Measurements from ENCODE around the gene KCNE4.

Gene KCNE4, protein sequence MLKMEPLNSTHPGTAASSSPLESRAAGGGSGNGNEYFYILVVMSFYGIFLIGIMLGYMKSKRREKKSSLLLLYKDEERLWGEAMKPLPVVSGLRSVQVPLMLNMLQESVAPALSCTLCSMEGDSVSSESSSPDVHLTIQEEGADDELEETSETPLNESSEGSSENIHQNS

DNA sequence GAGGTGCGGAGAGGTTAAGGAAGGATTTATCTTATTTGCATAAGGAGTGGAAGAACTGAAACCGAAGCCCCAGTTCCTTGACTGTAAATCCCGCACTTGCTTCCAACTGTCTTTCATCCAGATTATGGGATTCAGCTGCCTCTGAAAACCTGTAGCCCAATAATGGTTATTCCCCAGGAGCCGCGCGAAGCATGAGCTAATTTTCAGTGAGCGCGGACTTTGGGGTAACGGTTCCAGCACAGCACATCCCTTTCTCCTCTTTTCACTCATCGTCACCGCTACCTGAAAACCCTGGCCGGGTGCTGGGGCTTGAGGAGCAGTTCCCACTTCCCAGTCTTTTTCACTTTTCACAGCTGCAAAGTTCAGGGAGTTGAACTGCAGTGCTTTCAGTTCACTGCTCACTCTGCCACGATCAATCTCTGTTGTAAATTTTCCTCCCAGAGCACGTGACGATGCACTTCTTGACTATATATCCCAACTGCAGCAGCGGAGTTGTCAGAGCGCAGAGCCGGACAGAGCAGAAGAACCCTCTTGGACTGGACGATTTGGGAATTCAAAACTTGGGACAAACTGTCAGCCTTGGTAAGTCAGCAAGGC, at the start of gene KCNE4:
Gene KCNE4, plus strand, starts transcription at position 498 of the 597 bp plus-strand sequence. CDS start 641 bp downstream, outside the sequence.
- DNase-seq = peak in 1 of 2 experiments; percentile 51

DNA sequence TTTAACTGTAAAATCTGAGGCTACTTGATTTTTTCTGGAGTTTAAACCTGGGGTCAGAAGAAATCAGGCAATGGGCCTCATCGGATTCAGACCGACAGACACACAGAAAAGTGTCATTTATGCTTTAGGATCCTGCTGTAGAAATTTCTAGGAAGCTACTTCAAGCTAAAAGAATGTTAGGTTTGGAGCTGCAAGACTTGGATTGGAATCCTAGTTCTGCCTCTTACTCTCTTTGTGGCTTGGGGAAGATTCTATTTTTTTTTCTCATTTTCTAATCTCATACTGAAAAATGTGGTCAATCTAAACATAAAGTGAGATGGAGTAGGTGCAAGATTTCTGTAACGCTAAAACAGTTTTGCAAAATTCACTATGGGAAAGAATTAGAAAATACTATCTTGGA, 48.8 kb upstream of the KCNE4 start:
- DNase-seq = no peak

DNA sequence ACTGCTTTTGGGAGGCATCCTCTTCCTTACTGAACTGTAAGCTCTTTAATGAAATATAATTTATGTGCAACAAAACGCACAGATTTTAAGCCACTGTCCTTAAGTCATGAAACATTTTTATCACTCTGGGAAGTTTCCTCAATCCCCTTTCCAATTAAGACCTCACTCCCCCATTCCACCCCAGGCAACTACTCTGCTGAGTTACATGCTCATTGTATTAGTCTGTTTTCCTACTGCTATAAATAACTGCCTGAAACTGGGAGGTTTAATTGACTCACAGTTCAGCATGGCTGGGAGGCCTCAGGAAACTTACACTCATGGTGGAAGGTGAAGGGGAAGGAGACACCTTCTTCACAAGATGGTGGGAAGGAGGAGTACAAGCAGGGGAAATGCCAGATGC, 46.5 kb upstream of the KCNE4 start:
- no peak for DNase-seq

DNA sequence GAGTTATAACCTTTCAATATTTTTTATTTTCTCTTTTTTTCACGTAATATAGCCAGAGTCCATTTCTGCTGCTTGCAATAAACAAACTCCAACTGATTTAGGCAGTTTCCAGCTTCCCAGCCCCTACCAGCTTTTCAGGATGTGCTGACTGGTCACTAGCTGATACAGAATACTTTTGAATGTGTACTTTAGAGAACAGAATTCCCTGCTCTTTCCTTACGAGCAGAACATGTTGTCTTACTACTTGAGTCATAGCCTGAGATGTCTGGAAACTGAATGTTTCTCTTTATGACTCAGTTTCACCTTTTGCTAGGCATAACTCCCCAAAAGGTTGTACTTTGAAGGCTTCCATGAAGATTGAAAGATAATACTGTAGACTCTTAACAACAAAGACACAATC, 44.5 kb upstream of the KCNE4 start:
- no peak for DNase-seq

DNA sequence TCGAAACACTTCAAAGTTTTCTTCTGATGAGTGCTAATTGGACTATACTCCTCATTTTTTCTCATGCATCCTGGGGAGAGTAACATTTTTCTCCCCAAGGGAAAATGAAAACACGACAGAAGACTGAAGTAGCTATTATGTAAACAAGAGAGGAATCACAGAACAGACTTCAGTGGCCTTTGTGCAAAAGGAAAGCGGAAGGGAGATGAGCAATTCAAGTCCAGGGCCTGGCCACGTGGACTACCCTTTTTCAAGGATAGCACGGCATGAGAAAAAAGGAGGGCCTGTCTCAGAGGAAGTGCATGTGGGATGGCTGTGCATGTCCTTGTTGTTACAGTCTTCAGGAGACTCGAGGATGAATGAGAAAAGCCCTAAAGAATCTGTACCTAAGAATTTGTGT, 43.8 kb upstream of the KCNE4 start:
- DNase-seq = no peak

DNA sequence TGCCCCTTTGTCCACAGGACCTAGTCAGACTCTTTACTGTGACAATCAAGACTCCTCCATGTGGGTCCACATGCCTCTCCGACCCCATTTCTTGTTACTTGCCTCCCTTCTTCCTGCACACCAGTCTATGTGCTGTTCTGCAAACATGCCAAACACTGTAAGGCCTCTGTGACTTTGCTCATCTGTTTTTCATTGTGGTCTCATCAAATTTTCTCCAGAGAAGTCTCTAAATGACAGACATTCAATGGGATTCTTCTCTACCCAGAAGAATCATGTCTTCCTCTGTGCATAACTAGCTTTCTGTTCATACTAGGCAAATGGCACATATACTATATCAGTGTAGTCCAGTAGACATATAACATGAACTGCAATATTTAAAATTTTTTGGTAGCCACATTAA, 43.0 kb upstream of the KCNE4 start:
- no peak for DNase-seq

DNA sequence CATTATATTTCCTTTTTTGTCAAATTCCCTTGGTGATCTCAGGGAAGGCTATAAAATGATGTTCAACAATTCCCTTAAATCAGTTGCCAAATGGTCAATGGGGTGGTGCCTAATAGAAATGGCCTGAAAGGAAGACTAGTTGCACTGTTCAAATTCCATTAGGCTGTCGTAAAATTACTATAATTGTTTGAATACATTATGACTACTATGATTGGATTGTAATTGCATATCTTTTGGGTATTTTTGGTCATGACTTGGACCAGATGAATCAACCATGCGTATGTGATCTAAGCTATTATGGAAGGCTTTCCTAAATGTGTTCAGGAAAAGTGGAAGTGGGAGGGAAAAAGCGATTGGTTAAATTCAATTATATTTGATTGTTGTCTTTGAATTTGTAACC, 41.3 kb upstream of the KCNE4 start:
- DNase-seq = no peak

DNA sequence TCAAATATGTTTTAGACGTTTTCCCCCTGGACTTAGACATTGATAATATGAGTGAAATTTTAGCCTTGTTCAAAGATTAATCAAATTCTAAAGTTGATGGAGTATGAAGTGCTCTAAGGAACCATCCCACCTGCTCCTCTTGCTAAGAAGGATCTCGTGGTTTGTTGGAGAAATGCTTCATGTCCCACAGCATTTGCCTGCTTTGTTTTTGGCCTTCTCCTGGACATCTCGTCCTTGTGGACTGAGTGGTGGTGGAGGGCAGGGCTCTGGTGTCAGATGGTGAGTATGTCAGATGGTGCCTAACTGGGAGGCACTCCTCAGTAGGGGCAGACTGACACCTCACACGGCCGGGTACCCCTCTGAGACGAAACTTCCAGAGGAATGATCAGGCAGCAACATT, 39.7 kb upstream of the KCNE4 start:
- no peak for DNase-seq

DNA sequence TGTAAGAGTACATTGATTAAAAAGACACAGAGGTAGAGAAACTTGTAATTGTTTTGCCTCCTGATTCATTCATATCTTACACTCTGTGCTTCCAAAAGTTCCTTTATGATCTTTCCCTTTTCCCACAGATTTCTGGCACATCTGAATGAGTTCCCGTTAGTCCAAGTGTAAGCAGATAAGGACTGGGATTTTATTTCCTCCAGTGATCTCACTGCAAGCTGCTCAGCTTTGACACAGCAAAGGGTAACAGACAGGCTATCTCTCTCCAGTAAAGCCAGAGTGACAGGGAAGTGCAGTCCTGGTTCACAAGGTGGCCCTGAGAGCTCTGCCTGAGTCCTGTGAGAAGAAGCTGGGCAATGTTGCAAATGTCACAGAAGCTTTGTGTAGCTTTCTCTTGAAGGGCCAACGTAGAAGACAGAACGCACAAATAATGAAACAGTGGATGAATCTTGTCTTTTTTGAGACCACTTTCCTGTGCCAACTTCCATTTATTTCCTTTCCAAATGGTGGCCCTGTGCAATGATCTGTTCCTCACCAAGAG, 32.5 kb upstream of the KCNE4 start:
- no peak for DNase-seq

DNA sequence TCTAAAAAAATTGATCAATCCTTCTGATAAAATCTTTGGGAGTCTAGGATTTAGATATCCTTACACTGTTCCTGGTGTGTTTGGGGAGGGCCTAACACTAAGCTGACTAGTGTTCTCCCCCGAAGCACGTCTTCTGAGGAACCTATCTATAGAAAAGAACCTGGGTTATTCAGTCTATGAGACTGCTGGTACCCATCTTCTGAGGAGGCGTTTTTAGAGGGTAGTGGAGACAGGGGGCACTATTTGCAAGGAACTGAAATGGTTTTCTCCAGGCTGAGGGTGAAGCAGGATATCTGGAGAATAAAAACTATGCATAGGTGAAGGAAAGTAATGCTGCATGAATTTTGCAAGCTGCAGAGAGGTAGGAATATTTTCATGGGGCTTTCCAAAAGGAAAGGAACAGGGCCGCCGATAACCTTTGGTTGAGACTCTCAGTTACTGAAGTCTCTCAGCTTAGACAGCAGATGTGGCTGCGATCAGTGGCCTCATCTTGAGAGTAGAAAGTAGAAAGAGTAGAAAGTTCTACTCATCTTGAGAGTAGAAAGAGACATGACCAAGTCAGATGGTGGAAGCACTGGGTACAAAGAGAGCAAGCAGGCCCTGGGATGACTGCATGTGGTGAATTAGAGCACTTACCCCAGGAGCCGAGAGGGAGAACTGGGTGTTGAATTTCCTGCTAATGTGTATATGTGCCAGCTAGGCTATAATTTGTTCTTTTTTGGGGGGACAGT, 31.8 kb upstream of the KCNE4 start:
- no peak for DNase-seq

DNA sequence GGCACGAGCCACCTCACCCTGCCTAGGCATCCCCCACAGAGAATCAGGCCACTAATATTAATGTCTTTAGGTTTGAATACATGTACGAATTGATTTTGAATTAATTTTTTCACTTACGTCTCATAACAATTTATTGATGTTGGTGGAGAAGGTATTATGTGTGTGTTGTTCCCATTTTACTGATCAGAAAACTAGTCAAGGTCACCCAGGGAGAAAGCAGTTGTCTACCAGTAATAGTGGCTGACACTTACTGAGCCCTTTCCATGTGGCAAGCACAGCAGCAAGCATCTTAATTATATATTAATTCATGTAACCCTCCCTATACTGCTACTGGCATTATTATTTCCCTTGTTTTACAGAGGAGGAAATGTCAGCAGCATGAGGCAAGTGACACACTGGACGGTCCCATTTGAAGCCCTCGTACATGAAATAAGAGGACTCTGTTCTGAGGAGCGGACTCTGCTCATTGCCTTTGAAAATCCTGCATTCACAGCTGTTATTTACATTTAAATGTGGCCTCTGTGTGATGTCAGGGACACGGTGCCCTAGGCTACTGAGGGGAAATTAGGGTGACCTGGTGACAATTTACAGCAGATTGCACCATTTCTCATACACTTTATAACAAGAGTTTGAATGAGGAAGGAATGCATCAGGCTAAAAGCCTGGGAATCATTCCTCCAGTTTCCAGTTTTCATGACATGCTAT, 30.9 kb upstream of the KCNE4 start:
- no peak for DNase-seq

DNA sequence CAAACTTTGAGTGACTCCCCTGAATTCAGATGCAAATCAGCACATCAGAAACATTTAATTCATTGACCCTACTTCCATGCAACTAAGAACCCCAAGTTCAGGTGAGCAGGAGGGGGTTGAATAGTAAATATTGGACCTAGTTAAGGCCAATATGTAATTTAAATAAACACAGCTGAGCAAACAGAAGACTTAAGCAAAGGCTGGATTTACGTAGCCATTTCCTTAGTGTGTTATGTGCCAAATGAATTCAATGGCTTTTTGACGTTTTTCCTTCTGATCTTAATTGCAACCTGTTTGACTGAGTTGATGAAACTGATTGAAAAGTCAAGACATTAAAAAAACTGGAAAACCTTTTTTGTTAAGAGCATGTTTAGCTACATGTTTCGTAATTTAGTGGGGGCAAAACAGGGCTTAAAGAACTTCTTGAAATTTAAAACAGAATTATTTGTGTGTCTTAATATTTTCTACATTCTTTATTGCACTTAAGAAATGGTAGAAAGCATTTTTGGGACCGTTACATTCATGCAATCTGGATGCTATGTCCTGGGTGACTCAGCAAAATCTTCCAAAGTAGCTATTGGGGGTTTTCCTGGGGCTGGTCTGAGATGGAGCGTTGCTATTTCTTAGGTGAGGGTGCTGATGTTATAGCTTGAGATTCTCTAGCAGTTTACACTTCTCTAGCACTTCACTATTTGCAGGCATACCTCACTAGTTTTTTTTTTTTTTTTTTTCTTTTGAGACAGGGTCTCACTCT, 25.5 kb upstream of the KCNE4 start:
- no peak for DNase-seq

DNA sequence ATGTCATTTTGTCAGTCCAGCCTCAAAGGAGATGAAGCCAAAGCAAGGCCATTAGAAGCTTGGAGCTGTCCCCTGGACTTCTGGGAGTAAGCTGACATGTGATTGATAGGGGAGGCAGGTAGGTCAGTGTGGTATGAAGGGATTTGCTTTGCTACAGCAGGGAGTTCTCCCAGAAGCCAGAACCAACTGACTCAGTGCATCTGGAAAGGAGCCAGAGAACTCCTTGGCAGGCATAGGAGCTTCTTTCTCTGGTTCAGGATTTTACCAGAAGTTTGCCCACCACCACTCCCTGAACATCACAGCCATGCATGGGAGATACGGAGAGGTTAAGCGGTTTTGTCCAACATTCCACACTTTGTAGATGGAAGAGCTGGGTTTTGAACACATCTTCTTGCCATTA, 24.5 kb upstream of the KCNE4 start:
- DNase-seq = no peak

DNA sequence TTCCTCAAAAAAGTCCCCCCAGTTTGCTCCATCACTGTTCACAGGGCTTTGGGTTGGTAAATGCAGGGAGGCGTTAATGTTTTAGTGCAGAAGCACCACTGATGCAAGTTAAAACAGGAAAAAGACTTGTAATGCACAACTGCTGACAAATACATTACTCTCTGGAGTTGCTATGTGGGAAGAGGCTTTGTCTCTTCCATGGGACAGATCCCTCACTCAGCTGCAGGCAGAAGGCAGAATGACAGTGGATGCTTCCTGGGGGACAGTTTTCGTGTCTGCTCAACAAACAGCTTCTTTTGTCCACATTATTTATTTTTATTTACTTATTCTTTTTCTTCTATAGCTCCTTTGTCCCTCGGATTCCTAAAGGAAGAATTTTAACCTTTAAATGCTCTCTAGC, 22.7 kb upstream of the KCNE4 start:
- DNase-seq = no peak

DNA sequence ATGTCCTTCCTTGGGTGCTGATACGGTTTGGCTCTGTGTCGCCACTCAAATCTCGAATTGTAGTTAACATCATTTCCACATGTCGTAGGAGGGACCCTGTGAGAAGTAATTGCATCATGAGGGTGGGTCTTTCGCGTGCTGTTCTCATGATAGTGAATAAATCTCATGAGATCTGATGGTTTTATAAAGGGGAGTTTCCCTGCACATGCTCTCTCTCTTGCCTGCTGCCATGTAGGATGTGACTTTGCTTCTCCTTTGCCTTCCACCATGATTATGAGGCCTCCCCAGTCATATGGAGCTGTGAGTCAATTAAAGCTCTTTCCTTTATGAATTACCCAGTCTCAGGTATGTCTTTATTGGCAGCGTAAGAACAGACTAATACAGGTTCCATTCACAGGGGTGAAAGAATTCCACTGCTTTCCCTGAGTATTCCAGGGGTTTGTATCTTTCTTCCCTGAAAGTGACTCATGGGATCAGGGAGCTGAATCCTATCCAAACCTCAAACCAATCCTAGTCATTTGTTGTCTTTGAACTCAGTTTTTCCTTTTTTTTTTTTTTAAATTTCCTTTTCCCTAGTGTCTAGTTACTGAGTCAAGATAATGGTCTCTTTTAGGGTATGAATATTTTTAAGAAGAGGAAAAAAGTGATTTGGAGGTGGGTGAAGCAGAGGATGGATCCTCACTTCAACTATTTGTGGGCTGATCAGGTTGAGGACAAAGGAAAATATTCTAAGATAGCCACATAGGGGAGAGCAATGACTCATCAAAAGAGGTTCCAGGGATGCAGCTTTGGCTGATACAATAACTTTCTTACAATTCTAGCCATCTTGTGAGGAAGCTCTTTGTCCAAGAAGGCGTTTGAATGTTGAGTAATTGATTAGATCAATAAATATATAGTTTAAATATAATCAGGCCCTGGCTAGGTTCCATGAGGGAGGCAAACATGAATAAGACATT, 19.5 kb upstream of the KCNE4 start:
- no peak for DNase-seq

DNA sequence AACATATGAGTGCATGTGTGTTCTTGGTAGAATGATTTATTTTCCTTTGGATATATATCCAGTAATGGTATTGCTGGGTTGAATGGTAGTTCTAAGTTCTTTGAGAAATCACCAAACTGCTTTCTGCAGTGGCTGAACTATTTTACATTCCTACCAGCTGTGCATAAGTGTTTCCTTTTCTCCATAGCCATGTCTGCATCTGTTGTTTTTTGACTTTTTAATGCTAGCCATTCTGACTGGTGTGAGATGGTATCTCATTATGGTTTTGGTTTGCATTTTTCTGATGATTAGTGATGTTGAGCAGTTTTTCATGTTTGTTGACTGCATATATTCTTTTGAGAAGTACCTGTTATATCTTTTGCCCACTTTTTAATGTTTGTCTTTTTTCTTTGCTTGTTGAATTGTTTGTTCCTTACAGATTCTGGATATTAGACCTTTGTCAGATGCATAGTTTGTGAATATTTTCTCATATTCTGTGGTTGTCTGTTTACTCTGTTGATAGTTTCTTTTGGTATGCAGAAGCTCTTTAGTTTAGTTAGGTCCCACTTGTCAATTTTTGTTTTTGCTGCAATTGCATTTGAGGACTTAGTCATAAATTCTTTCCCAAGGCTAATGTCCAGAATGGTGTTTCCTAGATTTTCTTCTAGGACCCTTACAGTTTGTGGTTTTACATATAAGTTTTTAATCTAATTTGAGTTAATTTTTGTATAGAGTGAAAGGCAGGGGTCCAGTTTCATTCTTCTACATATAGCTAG, 17.6 kb upstream of the KCNE4 start:
- no peak for DNase-seq

DNA sequence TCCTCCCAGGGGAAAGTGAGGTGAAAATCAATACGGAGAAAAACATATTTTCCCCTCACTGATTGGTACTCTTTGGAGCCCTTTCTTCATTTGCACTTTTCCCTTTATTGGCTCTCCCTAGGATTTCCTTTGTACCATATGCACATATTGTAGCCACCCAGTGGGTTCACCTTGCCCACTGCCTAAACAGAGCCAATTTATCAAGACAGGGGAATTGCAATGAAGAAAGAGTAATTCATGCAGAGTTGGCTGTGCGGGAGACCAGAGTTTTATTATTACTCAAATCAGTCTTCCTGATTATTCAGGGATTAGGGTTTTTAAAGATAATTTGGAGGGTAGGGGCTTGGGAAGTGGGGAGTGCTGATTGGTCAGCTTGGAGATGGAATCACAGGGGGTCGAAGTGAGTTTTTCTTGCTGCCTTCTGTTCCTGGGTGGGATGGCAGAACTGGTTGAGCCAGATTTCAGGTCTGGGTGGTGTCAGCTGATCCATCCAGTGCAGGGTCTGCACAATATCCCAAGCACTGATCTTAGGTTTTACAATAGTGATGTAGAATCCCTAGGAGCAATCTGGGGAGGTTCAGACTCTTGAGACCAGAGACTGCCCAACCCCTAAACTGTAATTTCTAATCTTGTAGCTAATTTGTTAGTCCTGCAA, 15.1 kb upstream of the KCNE4 start:
- DNase-seq = no peak

DNA sequence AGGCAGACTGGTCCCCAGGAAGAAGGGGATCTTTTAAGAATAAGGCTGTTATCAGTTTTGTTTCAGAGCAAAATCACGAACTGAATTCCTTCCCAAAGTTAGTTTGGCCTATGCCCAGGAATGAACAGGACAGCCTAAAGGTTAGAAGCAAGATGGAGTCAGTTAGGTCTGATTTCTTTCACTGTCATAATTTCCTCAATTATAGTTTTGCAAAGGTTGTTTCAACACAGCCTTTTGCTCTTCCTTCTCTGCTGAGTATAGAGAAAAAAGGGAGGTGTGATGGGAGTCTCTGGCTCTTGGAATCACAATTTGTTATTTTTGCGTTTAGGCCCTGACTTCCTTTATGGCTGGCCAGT, 14.6 kb upstream of the KCNE4 start:
- DNase-seq = no peak

DNA sequence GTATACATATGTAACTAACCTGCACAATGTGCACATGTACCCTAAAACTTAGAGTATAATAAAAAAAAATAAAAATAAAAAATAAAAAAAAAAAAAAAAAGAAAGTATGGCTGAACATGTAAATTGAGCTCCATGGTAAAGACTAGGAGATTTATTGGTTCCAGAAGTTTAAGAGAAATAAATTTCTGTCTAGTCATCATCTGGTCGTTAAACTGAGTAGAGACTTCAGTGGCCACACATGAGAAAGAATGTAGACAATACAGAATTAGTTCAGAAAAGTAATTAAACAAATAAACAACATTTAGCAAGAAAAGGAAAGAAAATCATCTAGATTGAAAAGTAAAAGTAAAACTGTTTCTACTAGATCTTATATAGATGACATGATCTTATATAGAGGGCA, 12.4 kb upstream of the KCNE4 start:
- no peak for DNase-seq

DNA sequence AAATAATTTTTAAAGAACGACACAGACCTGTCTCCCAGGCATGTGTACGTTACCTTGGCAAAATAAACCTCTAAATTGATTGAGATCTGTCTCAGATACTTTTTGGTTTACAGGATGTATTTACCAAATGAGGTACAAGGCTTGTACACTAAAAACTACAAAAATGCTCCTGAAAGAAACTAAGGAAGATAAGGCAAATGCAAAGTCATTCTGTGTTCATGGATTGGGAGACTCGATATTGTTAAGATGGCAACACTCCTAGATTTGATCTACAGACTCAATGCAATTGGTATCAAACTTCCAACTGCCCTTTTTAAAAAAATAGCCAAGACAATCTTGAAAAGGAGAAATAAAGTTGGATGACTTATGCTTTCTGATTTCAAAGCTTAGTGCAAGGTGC, 11.5 kb upstream of the KCNE4 start:
- DNase-seq = no peak

Measured in NCI-H524 (cell line).